CD4-positive, alpha-beta memory T cell (primary cell): ENCODE measurements around the gene PLEKHJ1. TPM values are rescaled to one million over a fixed set of nuclear protein-coding genes. Genes with fewer than 3 reads are reported as not detected.

ENCODE experiments used
- CTCF ChIA-PET: fragments of 350-600 bp; sonication (Branson Sonifier 250); formaldehyde crosslinking; loops from one replicate; lab custom pipeline; 2021; ENCODE audit warnings: inconsistent platforms; ENCODE audit not compliant: partially characterized antibody; lab: Charles Lee
- POLR2A ChIA-PET: fragments of 350-600 bp; sonication (Branson Sonifier 250); formaldehyde crosslinking; loops from one replicate; lab custom pipeline; 2021; ENCODE audit not compliant: partially characterized antibody; lab: Charles Lee
- DNase-seq, 5 donors: peaks; one replicate each; pipeline versions ENCODE4 v3.0.0 to v3.0.0-alpha.2; 2020 to 2022; ENCODE audit warnings: mixed read lengths in 1 of 5
- H3K27ac ChIP-seq: one replicate; pipeline ENCODE4 v1.7.0; 2013; ENCODE audit warnings: low read depth, low read length
- H3K27me3 ChIP-seq: 2 replicates; pipeline ENCODE4 v1.7.0; 2013; ENCODE audit warnings: mild to moderate bottlenecking, low read length, moderate library complexity; ENCODE audit not compliant: insufficient read depth
- H3K36me3 ChIP-seq: 2 replicates; pipeline ENCODE4 v1.7.0; 2013; ENCODE audit warnings: mild to moderate bottlenecking, low read length, moderate library complexity; ENCODE audit not compliant: insufficient read depth
- H3K4me1 ChIP-seq: 2 replicates; pipeline ENCODE4 v1.7.0; 2013; ENCODE audit warnings: mild to moderate bottlenecking, low read length, moderate library complexity; ENCODE audit not compliant: insufficient read depth
- H3K4me3 ChIP-seq, 2 donors: one replicate each; pipeline ENCODE4 v1.7.0; 2013; ENCODE audit warnings: low read length in 2 of 2, mild to moderate bottlenecking in 1 of 2
- H3K9me3 ChIP-seq, 2 donors: one replicate each; pipeline ENCODE4 v1.7.0; 2013; ENCODE audit warnings: low read length in 2 of 2, control low read depth in 1 of 2; ENCODE audit not compliant: control insufficient read depth in 1 of 2
- H3K27ac Mint-ChIP-seq, 7 donors: one replicate each; pipeline ENCODE4 v1.8.0; 2020 to 2021; ENCODE audit warnings: mixed read lengths in 7 of 7, mild to moderate bottlenecking in 6 of 7, inconsistent platforms in 3 of 7, moderate library complexity in 3 of 7
- H3K27me3 Mint-ChIP-seq, 2 donors: one replicate each; pipeline ENCODE4 v1.8.0; 2020 to 2021; ENCODE audit warnings: mixed read lengths in 2 of 2
- H3K36me3 Mint-ChIP-seq, 2 donors: one replicate each; pipeline ENCODE4 v1.8.0; 2020 to 2021; ENCODE audit warnings: mixed read lengths in 2 of 2, inconsistent platforms in 1 of 2, mild to moderate bottlenecking in 1 of 2
- H3K4me1 Mint-ChIP-seq, 4 donors: one replicate each; pipeline ENCODE4 v1.8.0; 2020 to 2021; ENCODE audit warnings: mixed read lengths in 4 of 4, mild to moderate bottlenecking in 1 of 4
- H3K4me3 Mint-ChIP-seq, 8 donors: one replicate each; pipeline ENCODE4 v1.8.0; 2020 to 2021; ENCODE audit warnings: mixed read lengths in 8 of 8, mild to moderate bottlenecking in 7 of 8, moderate library complexity in 6 of 8, inconsistent platforms in 3 of 8
- H3K9me3 Mint-ChIP-seq, 8 donors: one replicate each; pipeline ENCODE4 v1.8.0; 2020 to 2021; ENCODE audit warnings: mixed read lengths in 8 of 8, mild to moderate bottlenecking in 5 of 8, inconsistent platforms in 3 of 8, moderate library complexity in 1 of 8
- intact Hi-C: fragments of 100-400 bp; cut with micrococcal nuclease; formaldehyde crosslinking; loops from one replicate; pipeline ENCODE4 v1.15.1; 2023
- polyA plus RNA-seq, 2 donors: library from polyadenylated mRNA; unstranded; fragments of 300-500 nt; fragmentation: Illumina TruSeq; gene quantifications; one replicate each; pipeline ENCODE4 v1.2.3, GENCODE V29; 2021
- total RNA-seq, 2 experiments: library from RNA; stranded (reverse); gene quantifications; one replicate each; pipeline ENCODE4 v1.2.3, GENCODE V29; 2021

PLEKHJ1 gene
- total and polyA plus RNA-seq, 4 experiments from 2014 or later = 64.9 to 119 (median 85.2) TPM

GRCh38 chr19:2274931-2275535 lies 38.9 kb upstream of the PLEKHJ1 start:
- POLR2A ChIA-PET = interaction anchor here (0.6 to 13.8 kb wide), 16 partner anchors 13 to 366 kb away, joined by 3 to 251 read pairs (median 7); partner anchors contain the start of genes AMH, GADD45B, JSRP1 and LSM7
- H3K36me3 ChIP-seq = peaks cover 14% of the 10 kb centered on the region
- H3K4me1 Mint-ChIP-seq = peaks cover 23 to 40% (median 31%) of the 10 kb centered on the region in 4 donors
- H3K4me3 ChIP-seq = no peak overlapping the region
- H3K9me3 ChIP-seq = no peaks in the 10 kb centered on the region
- peaks cover 36% of the 10 kb centered on the region for H3K4me1 ChIP-seq
- peaks cover 0 to 22% (median 0%) of the 10 kb centered on the region in 8 donors for H3K9me3 Mint-ChIP-seq
- intact Hi-C loops = loop anchor here (5.0 kb wide), 1 partner anchor 52 kb away; the partner anchor contains the start of genes LSM7 and SPPL2B
- no peak overlapping the region for H3K27ac ChIP-seq
- H3K36me3 Mint-ChIP-seq = peaks cover 16 to 26% of the 10 kb centered on the region in 2 donors
- CTCF ChIA-PET = interaction anchor here (0.6 to 7.1 kb wide), 18 partner anchors 8 to 345 kb away, joined by 3 to 81 read pairs (median 6); partner anchors contain the start of genes AP3D1, PLEKHJ1 and TIMM13
- H3K27me3 Mint-ChIP-seq = no peaks in the 10 kb centered on the region
- peak overlapping the region; percentile 1 to 99 (median 74) for H3K27ac Mint-ChIP-seq
- peak; percentile 50 to 59 (median 54) for DNase-seq
- H3K27me3 ChIP-seq = no peaks in the 10 kb centered on the region
- H3K4me3 Mint-ChIP-seq = peak overlapping the region in 6 of 8 donors; percentile 11 to 62 (median 52)

- Histone ChIP-seq H3K27me3 (no peaks in the 10 kb centered on the region), H3K9me3 (no peaks in the 10 kb centered on the region), H3K27ac (peak overlapping the region; percentile 58), H3K36me3 (peaks cover 14% of the 10 kb centered on the region), H3K4me1 (peaks cover 36% of the 10 kb centered on the region), H3K4me3 (peak overlapping the region in 1 of 2 donors; percentile 41)
- ChIA-PET POLR2A (interaction anchor here (0.6 to 13.8 kb wide), 17 partner anchors 11 to 367 kb away, joined by 3 to 251 read pairs (median 5); partner anchors contain the start of genes AMH, GADD45B, JSRP1 and LMNB2), CTCF (interaction anchor here (0.6 to 7.1 kb wide), 21 partner anchors 9 to 346 kb away, joined by 3 to 81 read pairs (median 5); partner anchors contain the start of genes AP3D1, PLEKHJ1 and TIMM13)
- intact Hi-C loops = loop anchor here (5.0 kb wide), 1 partner anchor 53 kb away; the partner anchor contains the start of genes LSM7 and SPPL2B
- Mint-ChIP-seq H3K9me3 (peaks cover 0 to 27% (median 0%) of the 10 kb centered on the region in 8 donors), H3K36me3 (peaks cover 16 to 33% of the 10 kb centered on the region in 2 donors), H3K4me3 (peak overlapping the region in 6 of 8 donors; percentile 36 to 70 (median 54)), H3K4me1 (peaks cover 23 to 44% (median 31%) of the 10 kb centered on the region in 4 donors), H3K27me3 (no peaks in the 10 kb centered on the region), H3K27ac (peak overlapping the region; percentile 29 to 99 (median 86))
- DNase-seq = peak in 1 of 5 donors; percentile 42
Measured at GRCh38 chr19:2274185-2274711, 38.1 kb upstream of the PLEKHJ1 start.

- no peaks in the 10 kb centered on the region for H3K27me3 ChIP-seq
- H3K9me3 ChIP-seq = no peaks in the 10 kb centered on the region
- H3K27ac ChIP-seq = peak overlapping the region; percentile 58
- Mint-ChIP-seq H3K27me3 (no peaks in the 10 kb centered on the region), H3K27ac (peak overlapping the region; percentile 64 to 99 (median 86)), H3K36me3 (peaks cover 16 to 36% of the 10 kb centered on the region in 2 donors), H3K4me3 (peak overlapping the region; percentile 40 to 79 (median 78)), H3K9me3 (peaks cover 0 to 28% (median 0%) of the 10 kb centered on the region in 8 donors), H3K4me1 (peaks cover 23 to 51% (median 32%) of the 10 kb centered on the region in 4 donors)
- intact Hi-C loops = loop anchor here (1.0 to 5.0 kb wide), 4 partner anchors 15 to 117 kb away; partner anchors contain the start of genes LSM7, PLEKHJ1, SF3A2 and SPPL2B
- H3K4me1 ChIP-seq = peaks cover 40% of the 10 kb centered on the region
- ChIA-PET CTCF (interaction anchor here (1.0 to 7.1 kb wide), 15 partner anchors 10 to 306 kb away, joined by 3 to 81 read pairs (median 9); partner anchors contain the start of genes PLEKHJ1 and TIMM13), POLR2A (interaction anchor here (0.9 to 13.8 kb wide), 15 partner anchors 12 to 229 kb away, joined by 3 to 251 read pairs (median 9); partner anchors contain the start of genes AMH, GADD45B, JSRP1 and LMNB2)
- H3K4me3 ChIP-seq = peak overlapping the region in 1 of 2 donors; percentile 41
- peaks cover 14% of the 10 kb centered on the region for H3K36me3 ChIP-seq
- DNase-seq = peak; percentile 70 to 82 (median 74)
Measured at GRCh38 chr19:2273356-2274184, 37.4 kb upstream of the PLEKHJ1 start.

GRCh38 chr19:2271234-2272103 lies 35.3 kb upstream of the PLEKHJ1 start:
- Mint-ChIP-seq H3K27ac (peak overlapping the region; percentile 84 to 99 (median 93)), H3K36me3 (peaks cover 16 to 33% of the 10 kb centered on the region in 2 donors), H3K27me3 (no peaks in the 10 kb centered on the region), H3K4me3 (peak overlapping the region; percentile 86 to 95 (median 88)), H3K4me1 (peaks cover 20 to 52% (median 34%) of the 10 kb centered on the region in 4 donors), H3K9me3 (peaks cover 0 to 28% (median 0%) of the 10 kb centered on the region in 8 donors)
- CTCF ChIA-PET = interaction anchor here (0.6 to 5.9 kb wide), 9 partner anchors 11 to 1348 kb away, joined by 3 to 67 read pairs (median 4); partner anchors contain the start of gene PLEKHJ1
- DNase-seq = peak in 3 of 5 donors; percentile 37 to 41 (median 38)
- intact Hi-C loops = loop anchor here (5.0 kb wide), 1 partner anchor 56 kb away; the partner anchor contains the start of genes LSM7 and SPPL2B
- H3K4me3 ChIP-seq = peak overlapping the region in 1 of 2 donors; percentile 83
- H3K27ac ChIP-seq = peak overlapping the region; percentile 91
- no peaks in the 10 kb centered on the region for H3K9me3 ChIP-seq
- H3K27me3 ChIP-seq = no peaks in the 10 kb centered on the region
- POLR2A ChIA-PET = interaction anchor here (0.6 to 13.8 kb wide), 17 partner anchors 9 to 400 kb away, joined by 3 to 251 read pairs (median 5); partner anchors contain the start of genes AMH, DOT1L, GADD45B and JSRP1
- peaks cover 49% of the 10 kb centered on the region for H3K4me1 ChIP-seq
- H3K36me3 ChIP-seq = peaks cover 14% of the 10 kb centered on the region

- H3K9me3 ChIP-seq = no peaks in the 10 kb centered on the region
- Mint-ChIP-seq H3K36me3 (peaks cover 16 to 33% of the 10 kb centered on the region in 2 donors), H3K4me3 (peak overlapping the region; percentile 88 to 95 (median 94)), H3K27me3 (no peaks in the 10 kb centered on the region), H3K9me3 (peaks cover 0 to 28% (median 0%) of the 10 kb centered on the region in 8 donors), H3K27ac (peak overlapping the region; percentile 75 to 99 (median 92)), H3K4me1 (peaks cover 20 to 55% (median 39%) of the 10 kb centered on the region in 4 donors)
- peaks cover 54% of the 10 kb centered on the region for H3K4me1 ChIP-seq
- peak overlapping the region in 1 of 2 donors; percentile 83 for H3K4me3 ChIP-seq
- CTCF ChIA-PET = interaction anchor here (0.6 to 5.9 kb wide), 10 partner anchors 10 to 1348 kb away, joined by 3 to 67 read pairs (median 4); partner anchors contain the start of gene PLEKHJ1
- POLR2A ChIA-PET = interaction anchor here (0.6 to 13.8 kb wide), 23 partner anchors 10 to 401 kb away, joined by 3 to 251 read pairs (median 4); partner anchors contain the start of genes AMH, JSRP1, LMNB2 and LSM7
- DNase-seq = peak; percentile 69 to 82 (median 74)
- no peaks in the 10 kb centered on the region for H3K27me3 ChIP-seq
- H3K27ac ChIP-seq = peak overlapping the region; percentile 91
- intact Hi-C loops = loop anchor here (5.0 kb wide), 1 partner anchor 57 kb away; the partner anchor contains the start of genes LSM7 and SPPL2B
- peaks cover 14% of the 10 kb centered on the region for H3K36me3 ChIP-seq
Measured at GRCh38 chr19:2270423-2271233, 34.5 kb upstream of the PLEKHJ1 start.
